ENCODE measurements around the gene CAMSAP2.

CAMSAP2 gene

DNA sequence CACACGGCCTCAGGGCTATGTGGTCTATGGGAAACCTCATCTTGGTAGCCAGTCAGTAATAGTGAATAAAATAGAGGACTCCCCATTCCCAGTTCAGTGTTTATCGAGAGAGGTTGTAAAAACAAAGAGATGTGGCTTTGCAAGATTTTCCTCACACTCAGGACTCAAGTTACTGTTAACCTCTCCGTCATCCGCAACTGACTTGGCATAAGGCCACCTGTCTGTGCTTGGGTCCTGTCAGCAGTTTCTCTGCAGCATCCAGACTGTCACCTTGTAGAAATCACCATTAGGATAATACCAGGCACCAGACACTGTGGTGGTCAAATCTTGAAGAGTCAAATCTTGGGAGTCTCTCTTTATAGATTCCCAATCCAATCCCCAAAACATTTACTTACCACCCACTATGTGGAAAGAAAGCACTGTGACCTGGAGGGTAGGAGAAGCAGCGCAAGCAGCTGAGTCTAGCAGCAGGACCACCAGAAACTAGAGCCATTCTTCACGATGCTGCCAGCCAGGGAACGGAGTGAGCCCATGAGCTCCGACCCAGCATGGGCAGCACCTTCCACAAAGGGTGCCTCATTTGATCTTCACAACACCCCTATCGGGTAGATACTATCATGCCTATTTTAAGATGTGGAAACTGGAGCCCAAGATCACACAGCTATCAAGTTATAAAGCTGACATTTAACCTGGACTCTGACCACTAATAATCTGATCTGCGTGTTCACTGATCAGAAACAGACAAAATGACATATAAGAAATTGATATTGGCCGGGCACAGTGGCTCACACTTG, 128.5 kb downstream of the CAMSAP2 start:
- no peak for DNase-seq (ENCODE audit: low read depth)
- TF ChIP-seq, protein P1, sequence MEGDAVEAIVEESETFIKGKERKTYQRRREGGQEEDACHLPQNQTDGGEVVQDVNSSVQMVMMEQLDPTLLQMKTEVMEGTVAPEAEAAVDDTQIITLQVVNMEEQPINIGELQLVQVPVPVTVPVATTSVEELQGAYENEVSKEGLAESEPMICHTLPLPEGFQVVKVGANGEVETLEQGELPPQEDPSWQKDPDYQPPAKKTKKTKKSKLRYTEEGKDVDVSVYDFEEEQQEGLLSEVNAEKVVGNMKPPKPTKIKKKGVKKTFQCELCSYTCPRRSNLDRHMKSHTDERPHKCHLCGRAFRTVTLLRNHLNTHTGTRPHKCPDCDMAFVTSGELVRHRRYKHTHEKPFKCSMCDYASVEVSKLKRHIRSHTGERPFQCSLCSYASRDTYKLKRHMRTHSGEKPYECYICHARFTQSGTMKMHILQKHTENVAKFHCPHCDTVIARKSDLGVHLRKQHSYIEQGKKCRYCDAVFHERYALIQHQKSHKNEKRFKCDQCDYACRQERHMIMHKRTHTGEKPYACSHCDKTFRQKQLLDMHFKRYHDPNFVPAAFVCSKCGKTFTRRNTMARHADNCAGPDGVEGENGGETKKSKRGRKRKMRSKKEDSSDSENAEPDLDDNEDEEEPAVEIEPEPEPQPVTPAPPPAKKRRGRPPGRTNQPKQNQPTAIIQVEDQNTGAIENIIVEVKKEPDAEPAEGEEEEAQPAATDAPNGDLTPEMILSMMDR (IDR thresholded peaks at IDR 0.05; ENCODE audit: low read length, missing control alignments) = no peak
- no peak overlapping the region for H3K4me3 ChIP-seq (replicated peaks; ENCODE audit: low read depth, low read length)

DNA sequence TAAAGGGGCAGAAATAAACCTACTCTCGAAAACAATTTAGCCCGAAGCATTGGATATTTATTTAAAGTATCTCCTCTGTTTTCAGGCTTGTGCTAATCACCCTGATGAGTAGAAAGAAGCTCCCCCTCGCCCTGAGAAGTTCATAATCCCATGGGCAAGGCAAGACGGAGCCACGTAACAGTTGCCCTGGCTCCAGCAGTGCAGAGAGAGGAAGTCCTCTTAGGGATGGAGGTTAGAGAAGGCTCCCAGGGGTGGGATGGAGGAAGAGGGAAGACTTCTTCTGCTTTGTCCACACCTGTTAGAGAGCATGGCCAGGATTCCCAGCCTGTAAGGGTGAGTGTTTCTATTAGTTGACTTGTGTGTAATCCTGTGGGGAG, 130.7 kb downstream of the CAMSAP2 start:
- no peak for DNase-seq (ENCODE audit: low read depth)
- TF ChIP-seq, protein P1 (IDR thresholded peaks at IDR 0.05; ENCODE audit: low read length, missing control alignments) = no peak
- no peak overlapping the region for H3K4me3 ChIP-seq (replicated peaks; ENCODE audit: low read depth, low read length)

DNA sequence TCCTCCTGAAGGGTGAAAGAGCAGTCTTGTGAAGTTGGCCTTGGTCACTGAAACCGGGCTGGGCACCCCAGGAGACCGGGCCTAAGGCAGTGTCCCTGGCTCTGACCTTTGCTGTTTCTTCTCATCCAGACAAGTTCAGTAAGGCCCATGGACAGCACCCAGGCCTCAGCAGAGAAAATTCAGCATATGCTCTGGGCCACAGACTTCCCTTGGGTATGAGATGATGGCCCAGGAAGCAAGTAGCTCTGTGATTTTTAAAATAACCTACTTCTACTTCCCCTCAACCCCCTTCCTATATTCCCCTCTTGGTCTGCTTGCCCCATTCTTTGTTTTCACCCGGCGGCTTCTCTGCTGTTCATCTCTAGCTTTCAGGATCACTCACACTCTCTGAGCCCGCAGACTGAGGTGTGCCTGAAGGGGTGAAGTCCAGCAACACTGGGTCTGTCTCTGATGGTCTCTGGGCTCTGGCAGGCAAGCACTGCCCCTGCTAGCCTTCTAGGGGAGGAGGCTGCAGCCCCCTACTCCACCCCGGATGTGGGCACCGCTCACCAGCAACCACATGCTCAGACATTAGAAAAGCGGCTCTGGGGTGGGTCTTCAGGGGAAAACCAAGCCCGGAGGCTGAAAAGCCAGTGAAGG, 131.2 kb downstream of the CAMSAP2 start:
- no peak overlapping the region for H3K4me3 ChIP-seq (replicated peaks; ENCODE audit: low read depth, low read length)
- no peak for DNase-seq (ENCODE audit: low read depth)
- TF ChIP-seq, protein P1 (IDR thresholded peaks at IDR 0.05; ENCODE audit: low read length, missing control alignments) = no peak

DNA sequence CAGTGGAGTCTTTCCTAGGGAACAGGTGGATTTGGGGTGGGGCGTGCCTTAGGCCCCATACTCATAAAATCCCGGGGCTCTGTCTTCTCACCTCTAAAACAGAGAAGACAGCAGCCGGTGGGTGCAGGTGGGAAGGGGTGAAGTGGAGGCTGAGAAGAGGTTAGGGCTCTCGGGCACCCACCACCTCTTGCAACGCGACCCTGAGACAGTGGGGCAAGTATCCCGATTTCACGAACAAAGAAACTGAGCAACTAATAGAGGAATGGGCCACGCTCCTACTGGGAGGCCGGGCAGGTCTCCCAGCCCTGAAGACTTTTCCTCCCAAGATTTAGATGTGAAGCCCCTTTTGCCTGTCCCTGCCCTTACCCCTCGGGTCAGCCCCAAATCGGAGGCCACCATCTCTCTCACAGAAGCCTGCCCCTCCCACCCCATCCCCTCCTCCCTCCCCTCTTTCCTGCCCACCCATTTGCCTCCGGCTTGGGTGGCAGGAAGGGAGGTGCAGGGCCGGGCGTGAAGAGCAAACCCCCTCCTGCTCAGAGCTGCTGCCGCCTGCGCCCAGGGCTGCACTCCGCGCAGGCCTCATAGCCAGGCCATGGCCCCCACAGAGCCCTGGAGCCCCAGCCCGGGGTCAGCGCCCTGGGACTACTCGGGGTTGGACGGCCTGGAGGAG, 133.9 kb downstream of the CAMSAP2 start, which contains the start of gene GPR25:
TSS of gene GPR25 (plus strand) at position 536 of the 670 bp plus-strand sequence. CDS start at position 593, 57 bp downstream.
- DNase-seq (ENCODE audit: low read depth) = no peak
- H3K4me3 ChIP-seq (replicated peaks; ENCODE audit: low read depth, low read length) = no peak within 1 kb of the TSS
- TF ChIP-seq, protein P1 (IDR thresholded peaks at IDR 0.05; ENCODE audit: low read length, missing control alignments) = no peak

DNA sequence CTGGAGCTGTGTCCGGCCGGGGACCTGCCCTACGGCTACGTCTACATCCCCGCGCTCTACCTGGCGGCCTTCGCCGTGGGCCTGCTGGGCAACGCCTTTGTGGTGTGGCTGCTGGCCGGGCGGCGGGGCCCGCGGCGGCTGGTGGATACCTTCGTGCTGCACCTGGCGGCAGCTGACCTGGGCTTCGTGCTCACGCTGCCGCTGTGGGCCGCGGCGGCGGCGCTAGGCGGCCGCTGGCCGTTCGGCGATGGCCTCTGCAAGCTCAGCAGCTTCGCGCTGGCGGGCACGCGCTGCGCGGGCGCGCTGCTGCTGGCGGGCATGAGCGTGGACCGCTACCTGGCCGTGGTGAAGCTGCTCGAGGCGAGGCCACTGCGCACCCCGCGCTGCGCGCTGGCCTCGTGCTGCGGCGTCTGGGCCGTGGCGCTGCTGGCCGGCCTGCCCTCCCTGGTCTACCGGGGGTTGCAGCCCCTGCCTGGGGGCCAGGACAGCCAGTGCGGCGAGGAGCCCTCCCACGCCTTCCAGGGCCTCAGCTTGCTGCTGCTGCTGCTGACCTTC, 134.5 kb downstream of the CAMSAP2 start:
- no peak overlapping the region for H3K4me3 ChIP-seq (replicated peaks; ENCODE audit: low read depth, low read length)

DNA sequence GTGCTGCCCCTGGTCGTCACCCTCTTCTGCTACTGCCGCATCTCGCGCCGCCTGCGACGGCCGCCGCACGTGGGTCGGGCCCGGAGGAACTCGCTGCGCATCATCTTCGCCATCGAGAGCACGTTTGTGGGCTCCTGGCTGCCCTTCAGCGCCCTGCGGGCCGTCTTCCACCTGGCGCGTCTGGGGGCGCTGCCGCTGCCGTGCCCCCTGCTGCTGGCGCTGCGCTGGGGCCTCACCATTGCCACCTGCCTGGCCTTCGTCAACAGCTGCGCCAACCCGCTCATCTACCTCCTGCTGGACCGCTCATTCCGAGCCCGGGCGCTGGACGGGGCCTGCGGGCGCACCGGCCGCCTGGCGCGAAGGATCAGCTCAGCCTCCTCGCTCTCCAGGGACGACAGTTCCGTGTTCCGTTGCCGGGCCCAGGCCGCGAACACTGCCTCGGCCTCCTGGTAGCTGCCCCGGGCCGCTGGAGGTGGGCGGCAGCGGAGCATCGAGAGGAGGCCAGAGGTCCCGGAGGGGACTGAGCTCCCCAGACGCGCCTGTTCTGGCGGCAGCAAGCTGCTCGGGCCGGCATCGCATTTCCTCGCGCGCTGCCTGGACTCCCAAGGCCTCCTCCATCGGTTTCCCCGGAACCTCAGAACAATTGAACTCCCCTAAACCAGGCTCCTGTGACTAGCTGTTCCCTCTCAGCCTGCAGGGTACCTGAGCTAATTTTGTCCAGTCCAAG, 135.1 kb downstream of the CAMSAP2 start:
- no peak for DNase-seq (ENCODE audit: low read depth)
- TF ChIP-seq, protein P1 (IDR thresholded peaks at IDR 0.05; ENCODE audit: low read length, missing control alignments) = no peak
- H3K4me3 ChIP-seq (replicated peaks; ENCODE audit: low read depth, low read length) = no peak overlapping the region

More for the DNA sequence above, 134.5 kb downstream of the CAMSAP2 start:
- no peak for DNase-seq (ENCODE audit: low read depth)
- TF ChIP-seq, protein P1 (IDR thresholded peaks at IDR 0.05; ENCODE audit: low read length, missing control alignments) = no peak
